Measurements from ENCODE around the gene RGS16.
"Not testable (repeated sequence)": the region's sequence is repeated elsewhere in the genome, so short reads cannot be mapped to it uniquely, and the experiment has no call there.

The RGS16 gene

GRCh38 chr1:182604175-182605164, at the start of gene RGS16:
TSS of gene RGS16 (minus strand) at chr1:182604389. CDS start at chr1:182604259, 130 bp downstream.
- DNase-seq: peak; percentile 64

- no peak for DNase-seq
Observed at GRCh38 chr1:182653986-182654385, 49.8 kb upstream of the RGS16 start.

- no peak for DNase-seq
Observed at GRCh38 chr1:182652933-182653332, 48.7 kb upstream of the RGS16 start.

GRCh38 chr1:182651339-182651724, 47.1 kb upstream of the RGS16 start:
- DNase-seq: no peak

- DNase-seq: no peak
Observed at GRCh38 chr1:182650678-182651338, 46.6 kb upstream of the RGS16 start.

GRCh38 chr1:182649041-182649440, 44.9 kb upstream of the RGS16 start:
- DNase-seq: no peak

- no peak for DNase-seq
Observed at GRCh38 chr1:182646739-182647138, 42.5 kb upstream of the RGS16 start.

GRCh38 chr1:182644886-182645285, 40.7 kb upstream of the RGS16 start:
- DNase-seq: no peak

GRCh38 chr1:182643699-182644098, 39.5 kb upstream of the RGS16 start:
- DNase-seq: no peak

- DNase-seq: no peak
Observed at GRCh38 chr1:182642461-182642860, 38.3 kb upstream of the RGS16 start.

GRCh38 chr1:182641561-182641960, 37.4 kb upstream of the RGS16 start:
- DNase-seq: no peak

GRCh38 chr1:182639330-182639729, 35.1 kb upstream of the RGS16 start:
- no peak for DNase-seq

GRCh38 chr1:182637769-182638168, 33.6 kb upstream of the RGS16 start:
- DNase-seq: no peak

- DNase-seq: no peak
Observed at GRCh38 chr1:182635871-182636270, 31.7 kb upstream of the RGS16 start.

GRCh38 chr1:182634306-182635072, 30.3 kb upstream of the RGS16 start:
- DNase-seq: no peak

GRCh38 chr1:182633657-182634281, 29.6 kb upstream of the RGS16 start:
- no peak for DNase-seq

- DNase-seq: no peak
Observed at GRCh38 chr1:182633031-182633430, 28.8 kb upstream of the RGS16 start.

- not testable (repeated sequence) for DNase-seq
Observed at GRCh38 chr1:182632441-182632857, 28.3 kb upstream of the RGS16 start.

- DNase-seq: no peak
Observed at GRCh38 chr1:182631954-182632353, 27.8 kb upstream of the RGS16 start.

GRCh38 chr1:182631053-182631677, 27.0 kb upstream of the RGS16 start:
- DNase-seq: no peak

- DNase-seq: no peak
Observed at GRCh38 chr1:182630586-182630985, 26.4 kb upstream of the RGS16 start.

- DNase-seq: no peak
Observed at GRCh38 chr1:182629499-182630096, 25.4 kb upstream of the RGS16 start.
